Progenitor cell of endocrine pancreas (in vitro differentiated cells): ENCODE measurements around the gene AP3D1. TPM values are rescaled to one million over a fixed set of nuclear protein-coding genes. Genes with fewer than 3 reads are reported as not detected.
A peak's percentile ranks its signal among the peaks of the same experiment; 100 is the strongest.

Experiments used
- DNase-seq: peaks from one replicate; pipeline ENCODE4 v3.0.0; 2021; ENCODE audit warnings: low spot score; ENCODE audit not compliant: unreplicated experiment
- H3K27ac Mint-ChIP-seq: 2 replicates; pipeline ENCODE4 v1.8.0; 2021; ENCODE audit warnings: mild to moderate bottlenecking, moderate library complexity, mixed read lengths
- H3K27me3 Mint-ChIP-seq: 2 replicates; pipeline ENCODE4 v1.8.0; 2021; ENCODE audit warnings: mixed read lengths
- H3K36me3 Mint-ChIP-seq: 2 replicates; pipeline ENCODE4 v1.8.0; 2022; ENCODE audit warnings: mixed read lengths; ENCODE audit not compliant: insufficient read depth
- H3K4me1 Mint-ChIP-seq: 2 replicates; pipeline ENCODE4 v1.8.0; 2021; ENCODE audit warnings: low read depth, mixed read lengths
- H3K4me3 Mint-ChIP-seq: 2 replicates; pipeline ENCODE4 v1.8.0; 2021; ENCODE audit warnings: low read depth, mild to moderate bottlenecking, moderate library complexity, mixed read lengths
- H3K9me3 Mint-ChIP-seq: 2 replicates; pipeline ENCODE4 v1.8.0; 2021; ENCODE audit warnings: low read depth, mixed read lengths
- CTCF ChIP-seq: fragments of 200-600 bp; sonication (generic); IDR thresholded peaks from one replicate; pipeline ENCODE4 v1.5.0; 2021; ENCODE audit warnings: antibody characterized with exemption, mild to moderate bottlenecking; ENCODE audit not compliant: unreplicated experiment
- total RNA-seq: library from RNA; stranded (reverse); gene quantifications from 2 replicates; pipeline ENCODE4 v1.2.1, GENCODE V29; 2021

The AP3D1 gene
- total RNA-seq, 1 donor from 2014 or later = 131 TPM

- no peaks in the 10 kb centered on the region for H3K27me3 Mint-ChIP-seq
- peaks cover 39% of the 10 kb centered on the region for H3K4me1 Mint-ChIP-seq
- no peak overlapping the region for H3K27ac Mint-ChIP-seq
- no peak for DNase-seq
- TF ChIP-seq CTCF = no peak
- H3K36me3 Mint-ChIP-seq = no peaks in the 10 kb centered on the region
- H3K4me3 Mint-ChIP-seq = no peak overlapping the region
- H3K9me3 Mint-ChIP-seq = no peaks in the 10 kb centered on the region
Measured at GRCh38 chr19:2173767-2174577, 22.6 kb upstream of the AP3D1 start.

- no peak for DNase-seq
- TF ChIP-seq CTCF = no peak
- H3K27ac Mint-ChIP-seq = no peak overlapping the region
- H3K27me3 Mint-ChIP-seq = no peaks in the 10 kb centered on the region
- no peaks in the 10 kb centered on the region for H3K36me3 Mint-ChIP-seq
- H3K4me1 Mint-ChIP-seq = peaks cover 44% of the 10 kb centered on the region
- H3K9me3 Mint-ChIP-seq = no peaks in the 10 kb centered on the region
- no peak overlapping the region for H3K4me3 Mint-ChIP-seq
Measured at GRCh38 chr19:2173388-2173766, 22.0 kb upstream of the AP3D1 start.

DNA sequence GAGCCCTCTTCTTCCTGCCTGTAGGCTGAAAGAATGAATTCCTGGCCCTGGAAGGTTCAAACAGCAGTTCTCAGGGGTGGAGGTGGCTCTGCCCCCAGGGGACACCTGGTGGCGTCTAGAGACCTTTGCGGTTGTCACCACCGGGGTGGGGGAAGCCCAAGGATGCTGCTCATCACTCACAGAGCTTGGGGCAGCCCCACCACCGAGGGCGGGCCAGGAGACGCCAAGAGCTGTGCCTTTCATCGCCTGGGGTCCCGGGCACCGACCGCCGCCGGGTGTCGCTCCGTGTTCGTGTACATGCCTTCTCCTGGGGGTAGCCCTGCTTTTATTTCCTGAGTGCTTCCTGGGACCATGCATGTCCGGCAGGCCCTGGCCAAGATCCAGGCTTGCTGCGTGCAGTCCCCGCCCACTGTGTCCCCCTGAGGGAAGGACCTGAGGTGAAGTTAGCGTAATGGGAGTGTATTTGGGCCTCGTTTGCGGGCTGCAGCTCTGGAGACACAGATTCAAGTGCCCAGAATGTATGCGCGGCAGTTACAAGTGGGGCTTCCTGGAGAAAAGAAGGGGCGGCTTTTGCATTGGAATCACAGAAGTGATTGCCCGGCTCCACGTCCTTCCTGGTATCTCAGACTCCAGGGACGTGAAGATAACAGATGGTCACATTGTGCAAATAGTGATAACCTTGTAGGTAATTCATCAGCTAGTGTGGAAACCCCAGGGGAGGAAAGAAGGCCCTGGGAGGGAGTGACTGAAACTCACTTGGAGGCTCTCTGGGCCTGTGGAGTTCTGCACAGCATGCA is 20.2 kb upstream of the AP3D1 start:
- Mint-ChIP-seq H3K4me1 (peaks cover 48% of the 10 kb centered on the region), H3K27me3 (no peaks in the 10 kb centered on the region)

DNA sequence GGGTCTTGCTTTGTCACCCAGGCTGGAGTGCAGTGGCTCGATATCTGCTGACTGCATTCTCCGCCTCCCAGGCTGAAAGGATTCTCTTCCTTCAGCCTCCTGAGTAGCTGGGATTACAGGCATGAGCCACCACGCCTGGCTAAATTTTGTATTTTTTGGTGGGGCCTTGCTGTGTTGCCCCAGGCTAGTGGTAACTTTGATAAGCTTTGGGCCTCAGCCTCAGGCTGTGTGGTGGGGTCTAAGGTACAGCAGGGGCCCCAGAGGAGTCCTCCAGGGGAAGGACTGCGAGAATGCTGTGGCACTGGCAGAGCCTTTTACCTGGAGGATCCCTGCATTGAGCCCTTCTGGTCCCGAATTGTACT is 19.6 kb upstream of the AP3D1 start:
- Mint-ChIP-seq H3K27ac (no peak overlapping the region), H3K4me1 (peaks cover 48% of the 10 kb centered on the region), H3K4me3 (no peak overlapping the region), H3K27me3 (no peaks in the 10 kb centered on the region), H3K36me3 (no peaks in the 10 kb centered on the region), H3K9me3 (no peaks in the 10 kb centered on the region)
- TF ChIP-seq CTCF = no peak
- no peak for DNase-seq

More for the DNA sequence above, 20.2 kb upstream of the AP3D1 start:
- TF ChIP-seq CTCF = peak; percentile 18
- Mint-ChIP-seq H3K9me3 (no peaks in the 10 kb centered on the region), H3K27ac (peak overlapping the region; percentile 86), H3K36me3 (no peaks in the 10 kb centered on the region), H3K4me3 (peak overlapping the region; percentile 33)
- DNase-seq = no peak

DNA sequence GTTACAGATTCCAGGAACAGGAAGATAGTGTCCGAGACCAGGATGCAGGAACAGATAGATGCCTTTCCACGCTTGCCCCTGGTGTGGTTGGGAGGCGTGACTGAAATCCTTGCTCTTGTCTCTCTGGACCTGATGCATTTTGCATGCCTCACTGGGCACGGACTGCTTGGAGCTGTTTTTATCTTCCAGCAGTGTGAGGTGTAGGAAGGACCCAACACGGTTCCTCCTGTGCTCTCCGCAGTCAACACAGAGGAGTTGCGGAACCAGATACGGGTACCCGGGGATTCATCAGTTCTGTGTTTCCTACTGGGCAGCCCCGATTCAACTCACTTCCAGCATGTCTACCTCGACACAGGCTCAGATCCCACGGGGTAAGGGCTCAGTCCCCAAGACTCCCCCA is 18.9 kb upstream of the AP3D1 start:
- Mint-ChIP-seq H3K4me1 (peaks cover 52% of the 10 kb centered on the region), H3K27ac (peak overlapping the region; percentile 89), H3K27me3 (no peaks in the 10 kb centered on the region), H3K4me3 (no peak overlapping the region), H3K9me3 (no peaks in the 10 kb centered on the region), H3K36me3 (no peaks in the 10 kb centered on the region)
- DNase-seq = no peak
- no peak for TF ChIP-seq CTCF
